GM20431 (cell line): ENCODE data around the gene RANBP17.

Experiments used
- in situ Hi-C: fragments of 300-500 bp; cut with MseI, MboI; formaldehyde crosslinking; loops from one replicate; pipeline ENCODE4 v1.15.0; 2020; ENCODE audit warnings: low sequenced_read_pairs; ENCODE audit not compliant: unreplicated experiment

RANBP17 gene

GRCh38 chr5:171201310-171201709, 339.5 kb downstream of the RANBP17 start:
- in situ Hi-C loops, result loop anchor here (25.0 kb wide), 1 partner anchor 136 kb away; no protein-coding TSS in a partner anchor

GRCh38 chr5:171205375-171205774, 343.6 kb downstream of the RANBP17 start:
- in situ Hi-C loops, result loop anchor here (25.0 kb wide), 1 partner anchor 132 kb away; no protein-coding TSS in a partner anchor

DNA sequence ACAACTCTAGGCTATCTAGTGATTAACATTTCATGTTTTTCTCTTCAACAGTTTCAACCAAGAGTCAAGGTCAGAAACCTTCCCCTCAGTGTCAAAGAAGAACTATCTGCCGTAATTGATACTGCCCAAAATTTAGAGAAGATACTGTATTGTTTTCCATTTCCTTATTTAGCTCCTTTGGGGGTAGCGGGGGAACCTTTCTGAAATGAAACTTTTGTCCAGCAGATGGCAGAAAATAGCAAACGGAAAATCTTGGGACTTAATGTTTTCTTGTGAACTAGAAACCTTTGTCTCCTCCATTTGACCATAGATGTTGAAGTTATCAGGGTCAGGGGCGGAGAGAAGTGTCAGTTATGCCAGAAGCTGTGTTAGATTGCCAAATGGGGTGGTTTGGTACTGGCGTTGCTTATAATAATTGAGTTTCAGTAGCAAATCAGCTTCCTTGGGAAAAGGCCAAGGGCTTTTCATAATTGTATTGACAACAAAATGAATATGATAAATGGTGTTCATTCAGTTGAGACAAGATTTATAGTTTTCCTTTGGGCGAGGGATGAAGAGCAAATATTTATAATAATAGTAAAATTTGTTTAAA, 345.5 kb downstream of the RANBP17 start:
- in situ Hi-C loops, result loop anchor here (25.0 kb wide), 1 partner anchor 130 kb away; no protein-coding TSS in a partner anchor

- in situ Hi-C loops, result loop anchor here (25.0 kb wide), 1 partner anchor 115 kb away; no protein-coding TSS in a partner anchor
These were observed 360.1 kb downstream of the RANBP17 start for GRCh38 chr5:171221916-171222315.

- in situ Hi-C loops, result loop anchor here (25.0 kb wide), 1 partner anchor 113 kb away; no protein-coding TSS in a partner anchor
These were observed 362.1 kb downstream of the RANBP17 start for GRCh38 chr5:171223927-171224326.

GRCh38 chr5:171226096-171226754, 364.4 kb downstream of the RANBP17 start:
- in situ Hi-C loops, result no loop called here

GRCh38 chr5:171226864-171227263, 365.0 kb downstream of the RANBP17 start:
- in situ Hi-C loops, result no loop called here

- in situ Hi-C loops, result no loop called here
These were observed 374.8 kb downstream of the RANBP17 start for GRCh38 chr5:171236651-171237050.

- in situ Hi-C loops, result no loop called here
These were observed 380.7 kb downstream of the RANBP17 start for GRCh38 chr5:171242521-171242920.

GRCh38 chr5:171246231-171246630, 384.4 kb downstream of the RANBP17 start:
- in situ Hi-C loops, result no loop called here

GRCh38 chr5:171249460-171249859, 387.6 kb downstream of the RANBP17 start:
- in situ Hi-C loops, result no loop called here

DNA sequence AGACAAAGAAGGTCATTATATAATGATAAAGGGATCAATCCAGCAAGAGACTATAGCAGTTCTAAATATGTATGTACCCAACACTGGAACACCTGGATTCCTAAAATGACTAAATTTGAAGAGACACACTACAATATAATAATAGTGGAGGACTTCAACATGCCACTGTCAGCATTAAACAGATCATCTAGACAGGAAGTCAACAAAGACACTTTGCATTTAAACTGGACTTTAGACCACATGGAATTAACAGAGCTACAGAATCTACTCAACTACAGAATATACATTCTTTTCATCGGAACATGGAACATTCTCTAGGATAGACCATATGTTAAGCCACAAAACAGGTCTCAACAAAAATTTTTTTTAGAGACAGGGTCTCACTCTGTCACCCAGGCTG, 388.9 kb downstream of the RANBP17 start:
- in situ Hi-C loops, result no loop called here

DNA sequence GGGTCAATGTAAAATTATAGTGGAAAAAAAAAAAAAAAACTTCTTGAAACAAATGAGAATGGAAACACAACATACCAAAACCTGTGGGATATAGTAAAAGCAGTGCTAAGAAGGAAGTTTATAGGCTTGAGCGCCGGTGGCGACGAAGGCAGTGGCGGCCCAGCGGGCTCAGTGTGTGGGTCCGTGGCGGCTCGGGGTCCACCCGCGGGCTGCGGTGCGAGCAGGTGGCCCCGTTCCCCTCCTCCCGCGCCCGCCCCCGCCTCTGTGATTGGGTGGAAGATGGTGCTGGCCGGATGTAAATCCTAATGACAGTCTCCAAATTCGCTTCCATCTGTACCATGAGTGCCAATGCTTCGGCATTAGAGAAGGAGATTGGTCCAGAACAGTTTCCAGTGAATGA, 389.7 kb downstream of the RANBP17 start:
- in situ Hi-C loops, result no loop called here

GRCh38 chr5:171252674-171253073, 390.9 kb downstream of the RANBP17 start:
- in situ Hi-C loops, result no loop called here

GRCh38 chr5:171258737-171259415, 397.1 kb downstream of the RANBP17 start:
- in situ Hi-C loops, result no loop called here

GRCh38 chr5:171261361-171261760, 399.5 kb downstream of the RANBP17 start:
- in situ Hi-C loops, result no loop called here

DNA sequence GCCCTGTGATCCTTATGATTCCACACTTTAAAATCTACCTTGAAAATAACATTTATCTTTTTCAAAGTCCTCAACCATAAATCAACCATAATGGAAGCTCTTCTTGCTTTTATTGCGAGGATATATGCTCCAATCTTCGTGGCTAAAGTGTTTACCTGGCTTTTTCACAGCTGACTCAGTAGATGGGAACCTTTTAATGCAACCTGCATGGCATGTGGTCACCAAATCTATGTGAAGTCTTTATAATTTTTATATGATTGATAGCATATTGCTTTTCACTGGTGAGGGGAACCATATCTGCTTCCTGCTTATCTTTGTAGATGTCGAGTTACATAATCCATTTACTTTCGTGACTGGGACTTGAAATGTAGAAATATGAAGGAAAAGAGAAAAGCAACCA, 400.1 kb downstream of the RANBP17 start:
- in situ Hi-C loops, result no loop called here

GRCh38 chr5:171263181-171263580, 401.4 kb downstream of the RANBP17 start:
- in situ Hi-C loops, result no loop called here

DNA sequence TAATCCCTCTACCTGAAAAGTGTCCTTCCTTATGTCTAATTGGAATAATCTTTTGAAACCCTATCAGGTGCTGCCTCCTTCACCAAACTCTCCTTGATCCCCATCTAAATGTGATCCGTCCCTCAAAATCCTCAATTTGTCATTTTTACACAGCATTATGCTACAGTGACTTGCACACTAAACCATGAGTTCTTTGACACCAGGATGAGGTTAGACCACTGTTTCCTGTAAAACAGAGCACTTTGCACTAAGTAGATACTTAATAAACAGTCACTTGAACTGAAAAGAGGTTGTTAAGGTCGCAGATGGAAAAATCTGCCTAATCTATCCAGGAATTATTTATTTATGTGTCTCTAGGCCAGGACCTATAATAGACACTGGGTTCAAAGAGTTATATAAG, 403.0 kb downstream of the RANBP17 start:
- in situ Hi-C loops, result no loop called here

DNA sequence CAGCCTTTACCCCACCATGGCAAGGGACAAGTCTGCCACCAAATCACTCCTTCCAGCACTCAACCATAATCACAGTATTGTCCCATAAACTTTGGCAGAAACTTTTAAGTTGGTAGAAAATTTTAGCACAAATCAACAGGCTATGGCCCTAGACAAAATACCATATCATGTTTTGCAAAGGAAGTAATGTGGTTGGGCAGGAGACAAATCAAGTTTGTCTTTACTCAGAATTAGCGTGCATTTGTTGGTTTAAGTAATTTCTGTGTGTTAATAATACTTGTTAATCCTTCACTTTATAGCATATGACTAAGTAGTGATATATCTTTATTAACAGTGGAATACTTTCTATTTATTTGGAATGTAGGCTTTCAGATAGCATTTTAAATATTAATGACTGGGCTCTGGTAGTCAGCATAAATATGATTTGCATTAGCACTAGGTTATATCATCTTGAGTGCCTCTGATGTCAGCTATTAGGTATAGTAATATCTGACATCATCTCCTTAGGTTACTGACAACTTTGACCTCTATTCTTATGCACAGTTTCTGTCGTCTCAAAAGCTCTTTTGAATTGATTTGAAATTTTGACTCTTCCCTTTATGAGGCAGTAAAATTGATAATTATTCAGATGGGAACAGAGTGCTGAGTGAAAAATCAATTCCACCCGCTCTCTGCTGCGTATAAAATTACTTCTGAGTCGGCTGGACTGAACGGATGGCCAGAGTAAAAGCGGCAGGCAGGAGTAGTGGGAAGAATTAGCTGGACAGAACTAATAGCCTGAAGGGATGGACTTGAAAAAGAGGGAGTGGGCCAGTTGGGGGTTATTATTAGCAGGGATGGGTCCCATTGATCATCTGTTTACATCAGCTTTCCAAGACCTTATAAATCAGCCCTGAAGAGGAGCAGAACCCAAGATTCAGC, 407.1 kb downstream of the RANBP17 start:
- in situ Hi-C loops, result no loop called here
